HG03565 (cell line): ENCODE data around the gene ARMH3.

ENCODE experiments used
- ATAC-seq: cut with Tn5 transposase; IDR thresholded peaks from one replicate; pipeline ENCODE4 v1.9.1; 2021; ENCODE audit warnings: mild to moderate bottlenecking, moderate library complexity; ENCODE audit not compliant: unreplicated experiment

The ARMH3 gene

DNA sequence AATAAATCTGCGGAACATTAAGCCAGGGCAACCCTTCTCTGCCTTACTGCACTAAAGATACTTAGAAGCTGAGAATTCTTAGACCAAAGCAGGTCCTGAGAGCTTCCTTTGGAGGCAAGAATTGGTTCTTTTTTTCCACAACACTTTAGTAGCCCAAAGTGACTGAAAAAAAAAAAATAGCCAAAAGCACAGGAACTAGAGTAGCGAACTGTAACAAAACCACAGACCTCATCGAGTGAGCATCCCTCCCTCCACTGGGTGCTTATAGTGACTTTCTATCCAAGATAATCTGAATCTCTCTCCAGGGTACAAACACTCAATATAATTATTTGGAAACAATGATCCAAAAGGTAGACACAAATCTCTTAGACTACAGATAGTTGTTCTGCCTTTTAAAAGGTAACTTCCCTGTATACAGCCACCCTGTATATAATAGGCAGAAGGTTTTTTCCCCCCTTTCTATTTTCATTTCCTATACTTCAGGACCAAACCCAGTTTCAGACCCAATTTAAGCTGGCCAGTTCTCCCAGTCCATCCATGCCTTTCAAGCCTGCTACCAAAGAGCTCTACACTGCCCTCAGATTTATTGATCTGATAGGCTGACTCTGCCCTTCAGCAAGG, 180.8 kb downstream of the ARMH3 start:
- ATAC-seq = no peak

DNA sequence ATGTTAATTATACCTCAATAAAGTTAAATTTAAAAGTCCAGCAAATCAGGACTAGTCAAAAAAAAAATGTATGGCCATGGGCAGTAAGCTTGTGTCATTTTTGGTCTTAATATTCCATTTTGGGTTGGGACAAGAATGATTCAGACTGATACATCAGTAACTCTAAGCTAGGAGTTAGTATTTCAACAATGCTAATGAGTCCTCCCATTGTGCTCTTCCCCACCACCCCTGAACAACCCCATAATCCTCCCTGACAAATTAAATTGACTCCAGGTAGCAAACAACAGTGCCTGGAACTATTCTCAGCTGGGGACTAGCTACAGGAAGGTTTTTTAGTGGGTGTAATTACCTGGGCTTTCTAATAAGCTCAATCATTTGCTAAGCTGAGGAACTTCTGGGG, 181.7 kb downstream of the ARMH3 start:
- ATAC-seq = no peak

DNA sequence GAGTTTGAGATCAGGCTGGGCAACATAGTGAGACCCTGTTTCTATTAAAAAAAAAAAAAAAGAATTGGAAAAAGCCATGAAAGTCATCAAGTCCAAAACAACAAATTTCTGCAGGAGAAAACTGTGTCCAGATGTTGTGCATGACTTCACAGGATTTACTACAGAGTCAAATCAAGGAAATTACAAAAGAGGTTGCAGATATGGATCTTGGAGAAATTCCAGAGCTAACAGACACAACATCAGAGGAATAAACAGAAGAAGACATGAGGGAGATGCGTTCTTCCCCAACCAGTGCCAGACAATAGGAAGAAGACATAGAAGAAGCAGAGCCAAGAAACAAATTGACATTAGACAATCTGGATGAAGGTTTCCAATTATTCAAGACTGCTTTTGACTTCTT, 188.0 kb downstream of the ARMH3 start:
- ATAC-seq = no peak

DNA sequence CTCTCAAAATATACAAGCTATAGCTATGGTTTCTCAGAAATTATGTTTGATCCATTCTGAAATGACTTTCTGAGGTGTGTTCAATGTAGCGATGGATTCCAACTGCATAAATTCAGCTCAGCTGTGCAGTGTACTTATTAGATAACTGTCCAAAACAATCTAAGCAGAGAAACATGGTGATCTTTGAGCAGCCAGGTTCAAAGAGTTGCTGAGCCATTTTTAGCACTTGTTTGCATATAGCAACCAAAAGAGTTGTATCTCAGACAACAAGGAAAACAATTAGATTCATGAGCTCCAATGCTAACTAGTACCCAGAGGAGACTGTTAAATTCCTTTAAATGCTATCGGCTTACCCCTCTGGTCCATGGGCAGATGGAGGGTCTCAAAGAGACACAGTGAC, 196.4 kb downstream of the ARMH3 start:
- ATAC-seq = peak; percentile 22

DNA sequence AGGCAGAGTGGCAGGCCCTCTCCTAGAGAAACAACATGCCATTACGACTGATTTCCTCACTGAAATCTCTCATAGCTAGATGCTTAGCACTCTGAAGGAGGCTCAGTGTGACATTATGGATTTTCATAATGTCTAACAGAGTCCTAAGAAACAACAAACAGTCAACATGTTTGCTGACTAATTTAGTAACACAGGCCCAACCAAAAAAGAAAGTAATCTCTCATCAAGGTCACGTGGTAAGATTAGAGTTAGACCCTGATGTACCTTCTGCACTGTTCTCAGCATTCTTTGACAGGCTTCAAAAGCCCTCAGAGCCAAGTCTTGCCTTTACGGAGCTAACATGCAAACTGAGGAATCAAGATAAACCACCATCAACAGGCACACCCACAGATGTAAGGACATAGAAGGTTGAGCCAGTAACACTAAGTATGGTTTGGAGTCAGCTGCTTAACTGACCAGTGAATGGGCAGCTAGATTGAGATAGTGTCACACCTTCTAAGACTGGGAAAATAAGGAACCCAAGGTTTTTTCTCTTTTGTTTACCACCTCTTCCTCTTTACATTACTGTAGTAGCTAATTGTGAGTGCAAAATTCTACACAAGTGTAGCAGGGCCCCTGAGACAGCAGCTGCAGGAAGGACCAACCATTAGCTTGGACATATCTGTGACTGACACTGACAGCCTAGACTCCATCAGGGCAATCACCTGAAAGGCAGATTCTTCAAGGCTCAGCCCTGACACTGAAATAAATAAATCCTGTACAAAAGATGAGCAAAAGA, 197.1 kb downstream of the ARMH3 start:
- peak; percentile 44 for ATAC-seq

DNA sequence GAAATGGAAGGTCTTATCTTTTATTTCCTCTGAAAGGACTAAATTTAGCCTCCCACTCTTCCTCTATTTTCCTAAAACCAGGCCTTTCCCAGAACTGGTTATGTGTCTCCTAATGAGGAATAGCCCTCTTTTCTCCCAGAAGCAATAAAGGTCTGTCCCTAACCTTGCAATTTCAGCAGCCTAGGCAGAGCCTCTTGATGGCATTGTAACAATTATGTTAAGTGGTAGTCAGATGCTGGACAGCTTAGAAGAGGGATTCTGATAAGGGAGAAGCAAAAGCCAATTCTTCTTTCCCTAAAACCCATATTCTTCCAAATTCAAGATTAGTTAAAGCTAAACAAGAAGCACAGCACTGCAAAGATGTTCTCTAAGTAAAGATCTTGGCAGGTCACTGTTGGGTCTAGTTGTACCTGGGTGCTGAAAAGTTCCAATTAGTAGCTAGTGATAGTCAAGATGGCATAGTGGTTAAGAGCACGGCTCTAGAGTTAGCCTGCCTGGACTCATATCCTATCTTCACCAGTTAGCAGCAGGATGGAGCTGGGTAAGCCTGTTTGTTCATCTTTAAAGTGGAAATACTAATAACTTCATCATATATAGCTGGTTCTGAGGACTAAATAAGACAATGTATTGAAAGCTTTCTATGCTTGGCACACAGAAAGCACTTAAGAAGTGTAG, 198.0 kb downstream of the ARMH3 start:
- no peak for ATAC-seq

DNA sequence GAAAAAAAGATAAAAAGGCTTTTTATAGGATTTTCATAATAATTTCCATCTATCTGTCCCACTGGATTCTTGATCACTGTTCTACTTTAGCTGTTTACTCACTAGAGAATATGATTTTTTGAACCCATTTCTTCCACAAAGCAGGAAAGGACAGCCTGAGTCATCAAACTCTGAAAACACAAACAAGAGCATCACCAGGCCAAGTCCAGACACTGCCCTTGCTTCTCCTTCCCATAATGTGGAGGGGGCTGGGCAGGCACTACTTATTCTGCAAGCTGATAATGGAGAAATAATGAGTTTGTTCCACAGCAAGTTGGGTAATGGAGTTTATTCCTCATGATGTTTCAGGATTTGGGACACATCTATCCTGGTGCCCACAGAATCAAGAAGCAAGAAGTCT, 199.3 kb downstream of the ARMH3 start:
- ATAC-seq = no peak

DNA sequence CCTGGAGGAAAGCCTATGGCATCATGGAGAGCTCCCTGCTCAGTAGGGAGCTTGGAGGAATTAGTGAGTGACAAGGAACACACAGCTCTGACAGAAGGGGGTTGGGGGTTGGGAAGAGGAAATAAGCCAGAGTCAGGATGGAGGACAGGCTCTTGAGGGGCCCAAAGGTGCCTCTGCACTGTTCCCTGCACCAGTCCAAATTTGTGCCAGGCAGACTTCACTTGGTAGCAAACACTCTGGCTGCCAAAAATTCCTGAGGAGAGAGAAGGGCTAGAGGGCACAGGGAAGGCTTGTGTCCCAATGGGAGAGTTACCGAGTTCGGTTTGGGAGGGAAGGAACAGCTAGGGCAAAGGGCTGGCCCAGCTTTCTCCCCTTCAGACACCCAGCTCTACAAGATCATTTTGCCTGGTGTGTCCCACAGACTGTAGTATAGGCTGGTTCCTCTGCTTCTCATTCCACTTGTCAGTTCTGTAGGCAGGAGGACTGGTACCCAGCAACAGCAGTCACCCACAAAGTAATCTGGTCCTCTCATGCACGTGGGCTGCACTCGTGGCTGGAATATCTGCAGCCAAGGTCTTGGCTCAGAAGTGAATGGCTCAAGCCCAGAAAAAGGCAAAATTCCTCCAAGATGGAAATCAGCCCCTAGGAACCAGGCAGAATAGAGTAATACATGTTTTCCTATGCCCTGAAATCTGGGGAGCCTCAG, 204.4 kb downstream of the ARMH3 start:
- no peak for ATAC-seq

DNA sequence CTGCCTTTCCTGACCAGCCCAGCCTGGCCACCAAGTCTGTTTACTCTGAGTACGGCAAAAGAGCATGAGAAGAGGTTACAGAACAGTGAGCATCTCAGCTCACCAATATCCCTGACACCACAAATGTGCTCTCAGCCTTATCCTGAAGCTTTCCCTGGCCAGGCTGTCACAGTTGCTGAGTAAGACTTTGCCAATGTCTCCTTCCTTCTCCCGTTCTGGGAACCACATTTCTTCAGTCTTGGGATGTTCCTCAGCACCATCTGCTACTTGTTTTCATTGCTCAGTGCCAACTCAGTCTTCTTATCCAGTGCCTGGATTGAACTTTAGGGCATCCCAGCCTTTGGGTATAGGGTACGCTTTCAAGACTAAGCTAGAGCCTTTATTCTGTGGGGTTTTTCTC, 205.2 kb downstream of the ARMH3 start:
- no peak for ATAC-seq

DNA sequence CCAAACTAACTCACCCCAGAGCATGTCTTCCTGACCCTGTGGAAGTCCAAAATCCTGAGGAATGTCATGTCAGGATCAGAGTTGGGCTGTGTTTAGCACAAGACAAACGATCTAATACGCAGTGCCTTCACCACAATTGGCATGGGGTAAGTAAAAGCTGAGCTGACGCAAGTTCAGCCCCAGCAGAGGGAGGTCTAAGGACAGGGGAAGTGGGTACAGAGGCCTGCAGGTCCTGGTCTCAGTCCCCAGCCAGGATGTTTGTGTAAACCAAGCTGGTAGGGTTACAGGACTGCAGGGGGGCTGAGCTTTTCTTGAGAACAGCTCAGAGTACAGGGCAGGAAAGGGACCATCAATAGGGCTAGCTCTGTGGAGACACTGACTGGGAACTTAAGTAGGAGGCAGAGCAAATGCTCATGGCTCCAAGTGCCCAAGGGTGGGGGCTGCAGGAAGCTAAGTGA, 207.1 kb downstream of the ARMH3 start:
- no peak for ATAC-seq

DNA sequence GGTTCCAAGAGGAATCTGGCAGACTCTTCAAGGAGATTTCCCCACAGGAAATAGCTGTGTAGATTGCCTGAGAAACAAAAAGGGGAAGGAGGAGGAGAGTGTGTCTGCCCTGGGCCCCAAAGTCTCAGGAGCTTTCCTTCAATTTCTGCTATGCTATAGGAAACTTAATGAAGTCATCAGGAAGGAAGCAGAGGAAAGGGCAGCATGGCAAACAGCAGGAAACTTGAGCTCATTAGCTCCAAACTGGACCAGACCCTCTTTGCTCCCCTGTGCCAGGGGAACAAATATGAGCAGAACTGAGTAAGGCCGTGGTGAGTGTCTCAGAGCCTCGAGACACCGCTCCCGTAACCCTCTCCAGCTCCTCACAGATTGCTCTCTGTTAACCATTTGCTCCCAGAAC, 207.6 kb downstream of the ARMH3 start:
- no peak for ATAC-seq

DNA sequence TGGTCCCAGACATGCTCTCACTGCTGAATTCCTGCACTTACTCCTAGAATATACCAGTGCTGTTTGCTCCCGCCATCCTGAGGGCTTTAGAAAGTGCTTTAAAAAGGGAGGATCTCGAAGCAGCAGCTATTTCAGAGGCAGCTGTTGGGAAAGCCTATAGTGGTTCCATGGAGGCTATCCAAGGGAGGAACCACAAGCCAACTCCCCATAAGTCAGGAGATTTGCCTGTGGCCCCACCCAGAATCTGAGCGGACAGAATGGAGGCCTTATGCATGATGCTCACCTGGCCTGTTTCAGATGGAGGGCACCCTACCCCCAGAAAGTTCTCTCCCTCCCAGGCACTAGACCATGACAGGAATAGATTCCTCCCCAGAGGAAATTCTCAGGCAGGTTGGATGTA, 210.1 kb downstream of the ARMH3 start:
- no peak for ATAC-seq

DNA sequence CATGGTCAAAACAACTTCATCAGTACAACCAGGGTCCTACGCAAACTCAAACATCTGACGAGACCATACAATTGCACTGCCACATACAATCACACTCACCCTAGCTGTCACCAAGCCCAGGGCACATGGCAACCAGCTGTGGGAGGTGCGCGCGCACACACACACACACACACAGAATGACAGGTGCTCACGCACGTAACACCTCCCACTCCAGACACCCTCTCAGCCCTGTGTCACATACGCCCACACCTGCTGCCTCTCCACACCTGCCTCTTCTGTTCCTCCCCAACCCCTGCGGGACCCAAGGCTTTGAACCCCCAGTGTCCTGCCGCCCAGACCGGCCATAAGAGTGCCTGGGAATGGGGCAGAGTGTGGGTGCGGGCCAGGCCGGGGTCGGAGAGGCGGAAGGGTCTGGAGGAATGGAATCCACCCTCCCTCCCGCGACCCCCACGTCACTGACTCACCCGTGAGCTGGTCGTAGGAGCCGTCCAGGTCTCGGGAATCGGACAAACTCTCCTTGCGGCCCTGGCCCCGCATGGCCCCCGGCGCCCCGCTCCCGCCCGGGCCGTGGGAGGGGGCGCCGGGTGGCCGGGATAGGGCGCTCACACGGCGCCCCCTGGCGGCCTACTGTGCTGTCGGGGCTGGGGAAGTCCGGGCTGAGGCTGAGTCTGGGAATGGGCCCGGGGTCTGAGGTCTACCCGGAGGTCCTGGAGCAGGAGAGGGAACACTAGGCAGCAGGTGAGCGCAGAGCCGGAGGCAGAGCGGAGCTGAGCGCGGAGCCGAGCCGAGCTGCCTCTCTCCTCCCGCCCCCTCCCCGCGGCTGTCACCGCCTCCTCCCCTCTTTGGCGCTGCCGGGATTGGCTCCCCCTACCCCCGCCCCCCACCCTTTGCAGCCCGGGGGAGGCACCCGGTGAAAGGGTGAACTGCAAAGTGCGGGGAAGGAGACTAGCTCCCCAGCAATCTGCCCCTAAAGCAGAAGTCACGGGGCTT, 212.6 kb downstream of the ARMH3 start, which contains the start of gene KCNIP2:
Gene KCNIP2 (minus strand): TSS at position 769 of the 990 bp plus-strand sequence. CDS start 232 bp downstream, at position 537.
- ATAC-seq = no peak

DNA sequence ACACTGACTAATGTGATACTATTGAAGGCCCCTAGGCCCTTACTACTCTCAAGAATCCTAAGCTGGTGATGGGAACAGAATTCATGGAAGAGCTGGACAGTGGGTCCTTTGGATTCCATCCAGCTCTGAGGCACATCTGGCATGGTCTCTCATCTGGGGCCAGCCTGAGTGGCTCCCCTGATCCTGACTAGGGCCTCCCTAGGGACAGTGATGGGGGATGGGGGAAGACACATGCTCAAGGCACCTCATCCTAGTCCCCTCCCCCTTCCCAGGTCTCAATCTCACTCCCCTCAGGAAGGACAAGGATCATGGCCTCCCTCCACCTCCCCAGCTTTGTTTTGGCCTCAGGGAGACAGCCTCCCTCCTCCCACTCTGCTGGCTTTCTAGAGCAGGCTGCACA, 214.1 kb downstream of the ARMH3 start:
- ATAC-seq = no peak

DNA sequence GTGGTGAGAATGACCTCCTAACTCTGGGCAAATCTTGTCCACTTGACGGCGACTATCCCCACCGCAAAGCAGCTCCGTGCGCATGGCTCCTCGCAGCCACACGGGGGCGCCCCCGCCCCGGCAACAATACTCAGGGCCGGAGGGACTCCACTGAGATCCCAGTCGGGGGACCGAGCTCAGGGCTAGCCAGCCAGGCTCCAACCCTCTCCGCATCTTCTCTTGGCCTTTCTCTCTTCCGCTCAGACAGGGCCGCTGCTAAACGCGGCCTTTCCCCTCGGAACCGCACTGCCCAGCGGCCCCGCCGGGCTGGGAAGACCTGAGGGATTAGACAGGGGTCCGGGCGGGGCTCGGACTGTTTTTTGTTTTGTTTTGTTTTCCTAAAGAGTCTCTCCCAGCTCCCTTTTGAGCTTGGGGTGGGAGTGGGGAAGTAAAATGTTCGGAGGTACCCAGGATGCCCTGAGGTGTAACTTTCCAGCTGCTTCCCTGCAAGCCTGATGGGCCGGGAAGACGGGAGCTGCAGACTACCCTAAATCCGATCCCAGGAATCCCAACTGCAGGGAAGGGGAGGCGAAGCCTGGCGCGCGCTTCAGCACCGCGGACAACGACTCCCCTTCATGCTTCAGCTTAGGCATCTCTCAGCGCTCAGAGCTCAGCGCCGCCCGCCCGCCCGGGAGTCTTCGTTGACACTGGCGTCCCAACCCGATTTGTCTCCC, 215.1 kb downstream of the ARMH3 start:
- ATAC-seq = peak; percentile 43

DNA sequence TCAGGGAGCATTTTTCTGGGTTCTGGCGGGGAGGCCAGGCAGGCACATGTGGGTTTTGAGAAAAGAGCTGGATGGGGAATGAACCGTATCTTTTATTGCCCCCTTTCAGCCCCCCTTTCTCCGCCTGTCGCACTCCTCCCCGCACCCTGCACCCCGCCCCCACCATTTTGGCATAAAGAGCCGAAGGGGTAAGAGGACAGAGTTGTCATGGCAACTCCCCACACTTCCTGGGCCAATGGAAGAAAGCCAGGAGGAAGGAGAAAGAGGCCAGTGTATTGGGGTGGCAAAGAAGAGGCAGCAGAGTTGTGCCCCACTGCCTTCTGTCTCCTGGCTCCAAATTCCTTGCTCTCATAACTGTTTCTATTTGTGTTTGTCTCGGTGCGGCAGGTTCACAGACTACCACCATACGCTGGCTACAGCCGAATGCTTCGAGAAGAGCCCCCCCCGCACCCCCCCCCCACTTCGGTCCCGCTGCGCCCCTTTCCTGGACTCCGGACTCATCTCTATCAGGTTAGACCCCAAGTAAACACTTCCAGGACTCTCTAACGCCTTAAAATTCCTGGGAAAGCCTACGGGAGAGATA, 215.8 kb downstream of the ARMH3 start:
- ATAC-seq = no peak

DNA sequence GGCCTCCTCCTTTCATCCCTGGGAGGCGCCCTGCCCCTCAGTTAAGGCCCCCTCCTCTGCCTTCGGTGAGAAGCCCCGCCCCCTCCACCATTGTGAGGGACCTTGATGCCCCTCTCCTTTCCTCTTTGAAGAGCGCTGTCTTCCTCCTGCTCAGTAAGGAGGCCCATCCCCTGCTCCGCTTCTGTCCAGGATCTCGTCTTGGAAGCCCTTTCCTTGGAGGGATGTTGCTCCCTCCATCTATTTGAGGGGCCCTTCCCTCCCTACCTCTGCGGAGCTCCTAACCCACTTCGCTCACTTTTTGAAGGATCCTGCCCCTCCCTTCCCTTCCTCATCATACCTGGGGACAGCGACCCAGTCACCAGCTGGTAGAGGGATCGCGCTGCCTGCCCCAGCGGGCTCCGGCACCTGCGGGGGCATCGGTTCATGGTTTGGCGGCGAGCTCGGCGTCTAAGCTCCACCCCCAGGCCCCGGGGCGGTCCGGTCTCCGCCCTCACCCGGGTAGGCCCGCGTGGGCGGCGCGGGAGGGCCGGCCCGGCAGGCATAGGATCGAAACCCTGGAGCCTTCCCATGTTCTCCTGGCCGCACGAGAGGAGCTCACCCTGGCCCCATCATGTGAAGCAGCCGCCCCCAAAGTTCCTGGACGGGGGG, 216.4 kb downstream of the ARMH3 start:
- no peak for ATAC-seq

DNA sequence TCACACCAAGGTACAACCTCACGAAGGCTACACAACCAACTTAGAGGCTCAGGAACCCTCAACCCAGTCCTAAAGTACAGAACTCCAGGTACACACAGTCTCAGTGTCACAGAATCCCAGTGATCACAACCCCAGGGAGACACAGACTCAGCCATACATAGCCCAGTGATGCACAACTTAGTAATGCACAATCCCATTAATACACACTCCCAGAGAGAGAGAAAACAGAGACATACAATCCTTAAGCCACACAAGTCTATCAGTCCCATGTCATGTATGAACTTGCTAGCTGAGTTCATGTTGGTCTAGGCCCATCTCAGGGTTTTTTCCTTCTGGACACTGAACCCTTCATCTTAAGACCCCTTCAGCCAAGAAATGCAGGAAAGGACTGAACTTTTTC, 217.0 kb downstream of the ARMH3 start:
- ATAC-seq = no peak
